ENCODE results near the gene PTK7. TPM values are rescaled to one million over a fixed set of nuclear protein-coding genes. Genes with fewer than 3 reads are reported as not detected.

The PTK7 gene
- total and polyA plus RNA-seq, 2 donors (not counting 1 experiment from before 2014, with no cell fraction given), result not detected

- peak overlapping the region; percentile 77 for H3K9ac ChIP-seq (ENCODE audit: low read length)
- H3K9me3 ChIP-seq (ENCODE audit: control extremely low read depth in 1 of 3, control insufficient read depth in 2 of 3, insufficient read depth in 1 of 3, low read length in 2 of 3), result peaks cover 0 to 7% (median 0%) of the 10 kb centered on the region in 3 donors
- CTCF ChIA-PET, result interaction anchor here (0.9 to 2.7 kb wide), 3 partner anchors 9 to 58 kb away, joined by 3 to 8 read pairs (median 3); partner anchors contain the start of gene CUL9
- H3K27ac Mint-ChIP-seq, result peak overlapping the region; percentile 95
- 5% methylated on average over 46 of the region's 46 CpGs for whole genome bisulfite sequencing (ENCODE audit: insufficient coverage)
- H3K4me1 ChIP-seq (ENCODE audit: control insufficient read depth in 2 of 2, insufficient read depth in 2 of 2, low read length in 2 of 2), result peaks cover 35 to 49% of the 10 kb centered on the region in 2 donors
- POLR2A ChIA-PET, result interaction anchor here (0.5 to 1.4 kb wide), 6 partner anchors 9 to 567 kb away, joined by 3 to 7 read pairs (median 3); partner anchors contain the start of genes CUL9, DNPH1, PPP2R5D and RPL7L1
- intact Hi-C loops (cut with micrococcal nuclease), result loop anchor here (2.0 to 5.0 kb wide), 4 partner anchors 255 to 1090 kb away; partner anchors contain the start of genes ABCC10 and GTPBP2
- H3K27me3 ChIP-seq (replicated peaks in 1 of 4; ENCODE audit: control extremely low read depth in 1 of 4, control insufficient read depth in 3 of 4, insufficient read depth in 4 of 4, low read length in 3 of 4), result peaks cover 0 to 2% (median 0%) of the 10 kb centered on the region in 4 experiments
- H3K4me3 ChIP-seq (ENCODE audit: control extremely low read depth in 1 of 5, extremely low read depth in 1 of 5, insufficient read depth in 1 of 5, low read depth in 2 of 5, low read length in 4 of 5), result peak overlapping the region; percentile 58 to 90 (median 66)
- H3K27me3 Mint-ChIP-seq, result no peaks in the 10 kb centered on the region
- DNase-seq, result peak; percentile 57
- H3K4me3 Mint-ChIP-seq, result peak overlapping the region; percentile 85
- H3K79me2 ChIP-seq (ENCODE audit: control insufficient read depth, insufficient read depth, low read length), result peaks cover 27% of the 10 kb centered on the region
- H2AFZ ChIP-seq (ENCODE audit: insufficient read depth, low read depth, low read length, poor library complexity, severe bottlenecking), result peak overlapping the region; percentile 95
- H3K4me2 ChIP-seq (replicated peaks; ENCODE audit: low read depth, low read length, poor library complexity, severe bottlenecking), result peak overlapping the region; percentile 94
- no peak for ATAC-seq (ENCODE audit: low read depth)
- H3K27ac ChIP-seq (ENCODE audit: low read length in 2 of 2), result peak overlapping the region; percentile 15 to 90
- H3K36me3 ChIP-seq (replicated peaks in 1 of 2; ENCODE audit: control extremely low read depth in 1 of 2, control insufficient read depth in 1 of 2, extremely low read depth in 1 of 2, insufficient read depth in 2 of 2, low read length in 1 of 2), result peaks cover 0 to 19% of the 10 kb centered on the region in 2 experiments
- H4K20me1 ChIP-seq (ENCODE audit: control insufficient read depth, insufficient read depth, low read length, poor library complexity, severe bottlenecking), result peaks cover 33% of the 10 kb centered on the region
- H3K9me3 Mint-ChIP-seq (ENCODE audit: insufficient read depth), result no peaks in the 10 kb centered on the region
- TF ChIP-seq EZH2 (IDR thresholded peaks at IDR 0.05; ENCODE audit: borderline replicate concordance, insufficient read depth, low read depth, low read length, poor library complexity, severe bottlenecking) (no peak), CTCF (IDR thresholded peaks at IDR 0.05) (no peak)
- H3K4me1 Mint-ChIP-seq, result peaks cover 46% of the 10 kb centered on the region
Observed at GRCh38 chr6:43172104-43173007, 96.2 kb downstream of the PTK7 start.
